GM10248 (cell line): ENCODE data around the gene PFDN4.

Source experiments
- CTCF ChIA-PET: fragments of 300-600 bp; sonication (Branson Sonifier 250); formaldehyde crosslinking; extraction: SDS; loops from one replicate; lab custom pipeline; 2021; ENCODE audit warnings: antibody characterized with exemption; lab: Yijun Ruan, JAX
- POLR2A ChIA-PET: fragments of 350-650 bp; sonication (Branson Sonifier 250); formaldehyde crosslinking; extraction: SDS; loops from one replicate; lab custom pipeline; 2020; ENCODE audit warnings: antibody characterized with exemption; lab: Yijun Ruan, JAX
- DNase-seq: peaks from one replicate; pipeline ENCODE4 v3.0.0; 2012; ENCODE audit errors: extremely low spot score
- CTCF ChIP-seq: IDR thresholded peaks from 2 replicates; pipeline ENCODE4 v1.5.1; 2012; ENCODE audit warnings: mild to moderate bottlenecking, low read depth; ENCODE audit errors: extremely low read depth, missing control alignments, control extremely low read depth

PFDN4 gene

GRCh38 chr20:54212871-54213270 is 5.0 kb downstream of the PFDN4 start:
- TF ChIP-seq CTCF: no peak
- CTCF ChIA-PET: interaction anchor here (1.2 to 11.2 kb wide), 4 partner anchors 9 to 435 kb away, joined by 5 to 83 read pairs (median 5); no protein-coding TSS in a partner anchor
- POLR2A ChIA-PET: no interaction called here
- no peak for DNase-seq

GRCh38 chr20:54214566-54214965 is 6.7 kb downstream of the PFDN4 start:
- CTCF ChIA-PET: interaction anchor here (0.8 to 11.2 kb wide), 4 partner anchors 8 to 110 kb away, joined by 3 to 83 read pairs (median 5); no protein-coding TSS in a partner anchor
- TF ChIP-seq CTCF: no peak
- no peak for DNase-seq
- POLR2A ChIA-PET: no interaction called here

- DNase-seq: no peak
- TF ChIP-seq CTCF: no peak
- ChIA-PET CTCF (interaction anchor here (0.5 to 11.2 kb wide), 2 partner anchors 16 to 1897 kb away, joined by 3 to 83 read pairs; no protein-coding TSS in a partner anchor), POLR2A (no interaction called here)
Observed at GRCh38 chr20:54215157-54215789, 7.4 kb downstream of the PFDN4 start.

GRCh38 chr20:54217762-54218161 is 9.9 kb downstream of the PFDN4 start:
- TF ChIP-seq CTCF: no peak
- POLR2A ChIA-PET: no interaction called here
- DNase-seq: no peak
- CTCF ChIA-PET: interaction anchor here (4.8 kb wide), 1 partner anchor 10 kb away, joined by 26 read pairs; the partner anchor contains the start of gene PFDN4

- ChIA-PET POLR2A (no interaction called here), CTCF (interaction anchor here (1.5 to 4.8 kb wide), 2 partner anchors 10 to 18 kb away, joined by 5 to 26 read pairs; partner anchors contain the start of gene PFDN4)
- DNase-seq: no peak
- no peak for TF ChIP-seq CTCF
Observed at GRCh38 chr20:54218470-54218869, 10.6 kb downstream of the PFDN4 start.

- ChIA-PET POLR2A (no interaction called here), CTCF (interaction anchor here (1.1 to 4.8 kb wide), 5 partner anchors 12 to 432 kb away, joined by 3 to 26 read pairs (median 5); partner anchors contain the start of gene PFDN4)
- DNase-seq: no peak
- TF ChIP-seq CTCF: peak; percentile 25
Observed at GRCh38 chr20:54219751-54220426, 12.0 kb downstream of the PFDN4 start.
